K562 (cell line): ENCODE data around the gene EPHB6. TPM values are rescaled to one million over a fixed set of nuclear protein-coding genes. Genes with fewer than 3 reads are reported as not detected.

Source experiments
- ATAC-seq: fragments of 200-7000 bp; cut with Tn5 transposase; 3 replicates; pipeline ENCODE4 v1.9.1; 2020; ENCODE audit warnings: moderate library complexity
- BruUV-seq: library from RNA; stranded (reverse); fragments of 400-500 nt; replicated peaks from 2 replicates; lab custom pipeline; 2021; lab: Mats Ljungman, UMichigan
- CTCF ChIA-PET: fragments of 300-600 bp; formaldehyde crosslinking; extraction: SDS; loops from one replicate; lab custom pipeline; 2021; ENCODE audit warnings: low intra/inter-chr PET ratio; lab: Yijun Ruan, JAX
- POLR2A ChIA-PET: fragments of 300-600, 350-650 bp; sonication (Branson Sonifier 250); formaldehyde crosslinking; extraction: SDS; loops from one replicate; lab custom pipeline; 2021; ENCODE audit warnings: antibody characterized with exemption, inconsistent platforms; lab: Yijun Ruan, JAX
- DNase-seq, 4 experiments: peaks; one replicate each; pipeline versions ENCODE4 v3.0.0 to v3.0.0-alpha.2; 2011 to 2018; ENCODE audit warnings: low spot score in 3 of 4, mixed read lengths in 3 of 4; ENCODE audit errors: extremely low read depth in 1 of 4
- FAIRE-seq: peaks from 2 replicates; lab custom pipeline; 2011; peaks lifted over from hg19 to GRCh38; lab: Jason Lieb, UNC
- H2AFZ ChIP-seq: 2 replicates; pipeline ENCODE4 v1.6.0; 2011; ENCODE audit warnings: low read depth, low read length, control low read depth, inconsistent platforms
- H3K27ac ChIP-seq: fragments of 200-600 bp; 3 replicates; pipeline ENCODE4 v1.8.0; 2011; ENCODE audit warnings: low read depth, mild to moderate bottlenecking, control low read depth, inconsistent platforms, low read length, moderate library complexity, mixed read lengths; ENCODE audit errors: extremely low read depth
- H3K27me3 ChIP-seq, 2 experiments: fragments of 300-600 bp in 1 of 2; 2 replicates in 1 of 2; 3 replicates in 1 of 2; pipeline versions ENCODE4 v1.6.0 to v1.8.0; 2011; ENCODE audit warnings: inconsistent platforms in 2 of 2, low read length in 2 of 2, mild to moderate bottlenecking in 1 of 2, mixed read lengths in 1 of 2, moderate library complexity in 1 of 2; ENCODE audit not compliant: control insufficient read depth in 2 of 2, insufficient read depth in 2 of 2
- H3K36me3 ChIP-seq: fragments of 300-600 bp; 3 replicates; pipeline ENCODE4 v1.8.0; 2011; ENCODE audit warnings: mild to moderate bottlenecking, low read length, inconsistent platforms; ENCODE audit not compliant: control insufficient read depth, insufficient read depth
- H3K4me1 ChIP-seq, 2 experiments: fragments of 200-600 bp in 1 of 2; replicated peaks in 1 of 2; 2 replicates in 1 of 2; 3 replicates in 1 of 2; pipeline versions ENCODE4 v1.5.1 to v1.8.0; 2011; ENCODE audit warnings: inconsistent platforms in 2 of 2, low read length in 2 of 2, mild to moderate bottlenecking in 1 of 2, mixed read lengths in 1 of 2, moderate library complexity in 1 of 2; ENCODE audit not compliant: control insufficient read depth in 2 of 2, insufficient read depth in 2 of 2
- H3K4me2 ChIP-seq: 2 replicates; pipeline ENCODE4 v1.6.1; 2011; ENCODE audit warnings: low read length, control low read depth, inconsistent platforms, mixed read lengths; ENCODE audit not compliant: insufficient read depth
- H3K4me3 ChIP-seq: fragments of 200-600 bp; sonication (generic), shearing (Covaris generic); 2 replicates; pipeline ENCODE4 v1.5.1; 2016; ENCODE audit warnings: control low read depth, inconsistent platforms
- H3K79me2 ChIP-seq: fragments of 200-600 bp; 3 replicates; pipeline ENCODE4 v1.8.0; 2011; ENCODE audit warnings: low read length, inconsistent platforms; ENCODE audit not compliant: control insufficient read depth, insufficient read depth
- H3K9ac ChIP-seq, 2 experiments: 2 replicates each; pipeline versions ENCODE4 v1.6.0 to v1.6.1; 2011; ENCODE audit warnings: low read depth in 2 of 2, low read length in 2 of 2, control low read depth in 1 of 2, inconsistent platforms in 1 of 2, mild to moderate bottlenecking in 1 of 2, mixed read lengths in 1 of 2; ENCODE audit not compliant: insufficient read depth in 1 of 2
- H3K9me1 ChIP-seq: one replicate; pipeline ENCODE4 v1.6.0; 2011; ENCODE audit warnings: inconsistent platforms, mild to moderate bottlenecking, low read length, moderate library complexity; ENCODE audit not compliant: control insufficient read depth, insufficient read depth
- H3K9me3 ChIP-seq: replicated peaks from 2 replicates; pipeline ENCODE4 v1.5.1; 2011; ENCODE audit warnings: low read depth, low read length, inconsistent platforms; ENCODE audit not compliant: control insufficient read depth, insufficient read depth
- H4K20me1 ChIP-seq: replicated peaks from 2 replicates; pipeline ENCODE4 v1.6.1; 2011; ENCODE audit warnings: low read length, inconsistent platforms, mixed read lengths; ENCODE audit not compliant: control insufficient read depth, insufficient read depth
- ATF2 ChIP-seq: sonication (generic); formaldehyde crosslinking; IDR thresholded peaks from 2 replicates; pipeline ENCODE4 v1.8.1; 2022; ENCODE audit warnings: missing genetic modification reagents
- BDP1 ChIP-seq: IDR thresholded peaks from 3 replicates; pipeline ENCODE4 v1.6.1; 2011; ENCODE audit not compliant: insufficient read length, insufficient read depth
- CREM ChIP-seq: IDR thresholded peaks from 2 replicates; pipeline ENCODE4 v1.6.1; 2014; ENCODE audit warnings: antibody characterized with exemption, low read depth
- CTBP1 ChIP-seq: fragments of 450-650 bp; IDR thresholded peaks from 2 replicates; pipeline ENCODE4 v1.6.1; 2016; ENCODE audit warnings: borderline replicate concordance
- HEY1 ChIP-seq: fragments of 250-450 bp; sonication (Bioruptor Pico); IDR thresholded peaks from 2 replicates; pipeline ENCODE4 v1.5.0; 2020; ENCODE audit warnings: mild to moderate bottlenecking, moderate library complexity, borderline replicate concordance
- KDM4B ChIP-seq, 2 experiments: fragments of 450-650 bp in 1 of 2; sonication (generic) in 1 of 2; IDR thresholded peaks; 2 replicates each; pipeline ENCODE4 v1.6.1; 2016 to 2017; ENCODE audit warnings: borderline replicate concordance in 2 of 2, antibody characterized with exemption in 1 of 2, low read depth in 1 of 2, mild to moderate bottlenecking in 1 of 2
- NUFIP1 ChIP-seq: fragments of 450-650 bp; IDR thresholded peaks from 2 replicates; pipeline ENCODE4 v1.6.1; 2018; ENCODE audit not compliant: partially characterized antibody
- POLR3A ChIP-seq: IDR thresholded peaks from 2 replicates; pipeline ENCODE4 v1.6.1; 2011; ENCODE audit warnings: borderline replicate concordance, mild to moderate bottlenecking, moderate library complexity; ENCODE audit not compliant: insufficient read length, insufficient read depth; ENCODE audit errors: extremely low read depth
- USF1 ChIP-seq: sonication (generic); formaldehyde crosslinking; IDR thresholded peaks from 2 replicates; pipeline ENCODE4 v1.9.0; 2022; ENCODE audit warnings: mild to moderate bottlenecking, missing genetic modification reagents
- ZNF507 ChIP-seq: conservative IDR thresholded peaks from 2 replicates; pipeline ENCODE4 v1.6.1; 2017; ENCODE audit warnings: missing genetic modification characterization, missing compliant biosample characterization
- ZNF551 ChIP-seq: fragments of 250-450 bp; sonication (Bioruptor Pico); IDR thresholded peaks from 2 replicates; pipeline ENCODE4 v1.5.0; 2021; ENCODE audit warnings: mild to moderate bottlenecking, moderate library complexity
- ZNF589 ChIP-seq: fragments of 200-800 bp; sonication (Bioruptor generic); IDR thresholded peaks from 2 replicates; pipeline ENCODE4 v1.6.1; 2016; ENCODE audit warnings: low read depth, missing genetic modification characterization, missing compliant biosample characterization
- ZNF830 ChIP-seq: fragments of 250-450 bp; sonication (Bioruptor Pico); IDR thresholded peaks from 2 replicates; pipeline ENCODE4 v1.5.0; 2021; ENCODE audit warnings: mild to moderate bottlenecking
- WGBS: fragments of 100-300 bp; shearing (Covaris generic); methylation state at CpG from one replicate; pipeline ENCODE4 v1.1.6; 2016; ENCODE audit warnings: low coverage, mixed read lengths; ENCODE audit not compliant: insufficient coverage; ENCODE audit errors: missing lambda C conversion rate; 5-methylcytosine and 5-hydroxymethylcytosine counted together
- in situ Hi-C: fragments of 300-500 bp; cut with MboI; formaldehyde crosslinking; loops from 4 replicates; pipeline ENCODE4 v1.15.0; 2018; ENCODE audit warnings: inconsistent platforms, mixed read lengths
- intact Hi-C: fragments of 100-400 bp; cut with micrococcal nuclease; formaldehyde crosslinking; loops from 2 replicates; pipeline ENCODE4 v1.14.2; 2022
- polyA plus RNA-seq, 8 experiments: library from polyadenylated mRNA; depleted of rRNA in 4 of 8; stranded (reverse) in 5 of 8; unstranded in 3 of 8; fragments of >200 nt; fragmentation: Nextera tagmentation in 2 of 8; fragmentation: Illumina TruSeq in 1 of 8; extraction: Ambion mirVana in 2 of 8; extraction: Trizol in 1 of 8; gene quantifications; 2 replicates each; pipeline versions ENCODE4 v1.2.1 to v1.2.3, GENCODE V29; 2011 to 2014; ENCODE audit warnings: inconsistent platforms in 1 of 8, missing spikeins in 1 of 8
- total RNA-seq, 7 experiments: library from RNA; depleted of rRNA in 6 of 7; stranded (reverse); fragments of >200 nt in 6 of 7; fragmentation: Illumina TruSeq in 2 of 7; extraction: Trizol in 2 of 7; gene quantifications; 2 replicates each; pipeline versions ENCODE4 v1.2.1 to v1.2.3, GENCODE V29; 2011 to 2021; ENCODE audit warnings: low replicate concordance in 1 of 7

The EPHB6 gene
- total and polyA plus RNA-seq, 9 of the 15 experiments (the other 6 are each of a cell fraction or from before 2014, with no cell fraction given): 1.4 to 123 (median 7.6) TPM

- intact Hi-C loops: loop anchor here (10.0 kb wide), 1 partner anchor 332 kb away; no protein-coding TSS in a partner anchor
- no peaks in the 10 kb centered on the region for H3K9me3 ChIP-seq
- no peak for TF ChIP-seq ZNF589 (CRISPR knock-in tag)
- no peak for TF ChIP-seq CREM
- no peak for TF ChIP-seq NUFIP1
- no peak for TF ChIP-seq HEY1
- TF ChIP-seq ZNF507 (tag): no peak
- no peak for TF ChIP-seq POLR3A
- no peak for TF ChIP-seq USF1
- no peak for TF ChIP-seq BDP1
- no peak for TF ChIP-seq ATF2 (CRISPR knock-in tag)
- no peak for TF ChIP-seq CTBP1
- no peak for TF ChIP-seq ZNF830 (CRISPR knock-in tag)
- TF ChIP-seq ZNF551 (CRISPR knock-in tag): no peak
- TF ChIP-seq KDM4B (IDR thresholded peaks at IDR 0.05; ENCODE audit: borderline replicate concordance in 2 of 2, low read depth in 1 of 2): no peak
- TF ChIP-seq, all 486 proteins: peak for 0
- in situ Hi-C loops: no loop called here
- Histone ChIP-seq H3K27me3 (peaks cover 58 to 85% of the 10 kb centered on the region in 2 experiments), H2AFZ (no peak overlapping the region), H3K9me1 (no peaks in the 10 kb centered on the region), H3K9ac (no peak overlapping the region), H3K4me2 (no peak overlapping the region), H3K4me1 (peaks cover 0 to 4% of the 10 kb centered on the region in 2 experiments; a peak in 1 of 5 replicates), H3K27ac (no peak overlapping the region), H3K36me3 (no peaks in the 10 kb centered on the region), H4K20me1 (no peaks in the 10 kb centered on the region), H3K79me2 (no peaks in the 10 kb centered on the region), H3K4me3 (no peak overlapping the region)
- CTCF ChIA-PET: interaction anchor here (4.0 kb wide), 1 partner anchor 120 kb away, joined by 65 read pairs; no protein-coding TSS in a partner anchor
- FAIRE-seq: no peak
- no peak for DNase-seq
- no peak for ATAC-seq
- 5% methylated on average over 5 of the region's 5 CpGs for WGBS
- POLR2A ChIA-PET: interaction anchor here (0.6 to 1.1 kb wide), 2 partner anchors 15 to 42 kb away, joined by 3 read pairs; no protein-coding TSS in a partner anchor
- no TSS peak for BruUV-seq
Observed at GRCh38 chr7:142882338-142882678, 27.4 kb downstream of the EPHB6 start.
